ENCODE data around the gene FKBP1A.

Gene FKBP1A

GRCh38 chr20:1392693-1393506 is at the start of gene FKBP1A:
Gene FKBP1A, minus strand, starts transcription at chr20:1393054. Its CDS starts 56 bp downstream, at chr20:1392998.
- DNase-seq = peak; percentile 65

GRCh38 chr20:1442304-1442703 is 49.5 kb upstream of the FKBP1A start:
- no peak for DNase-seq

GRCh38 chr20:1441133-1441532 is 48.3 kb upstream of the FKBP1A start:
- no peak for DNase-seq

GRCh38 chr20:1440024-1440423 is 47.2 kb upstream of the FKBP1A start:
- no peak for DNase-seq

- no peak for DNase-seq
Observed at GRCh38 chr20:1438361-1438760, 45.5 kb upstream of the FKBP1A start.

GRCh38 chr20:1437235-1437904 is 44.5 kb upstream of the FKBP1A start:
- DNase-seq = peak; percentile 7

- no peak for DNase-seq
Observed at GRCh38 chr20:1436263-1436662, 43.4 kb upstream of the FKBP1A start.

- no peak for DNase-seq
Observed at GRCh38 chr20:1435337-1435699, 42.5 kb upstream of the FKBP1A start.

- no peak for DNase-seq
Observed at GRCh38 chr20:1434571-1435336, 41.9 kb upstream of the FKBP1A start.

GRCh38 chr20:1431158-1431557 is 38.3 kb upstream of the FKBP1A start:
- no peak for DNase-seq

GRCh38 chr20:1430004-1430451 is 37.2 kb upstream of the FKBP1A start:
- no peak for DNase-seq

GRCh38 chr20:1429143-1429728 is 36.4 kb upstream of the FKBP1A start:
- DNase-seq = no peak

GRCh38 chr20:1427457-1428054 is 34.7 kb upstream of the FKBP1A start:
- peak; percentile 91 for DNase-seq

- DNase-seq = no peak
Observed at GRCh38 chr20:1426231-1426849, 33.5 kb upstream of the FKBP1A start.

- no peak for DNase-seq
Observed at GRCh38 chr20:1424336-1424735, 31.5 kb upstream of the FKBP1A start.

GRCh38 chr20:1423625-1424106 is 30.8 kb upstream of the FKBP1A start:
- no peak for DNase-seq

- DNase-seq = no peak
Observed at GRCh38 chr20:1423206-1423605, 30.4 kb upstream of the FKBP1A start.

- no peak for DNase-seq
Observed at GRCh38 chr20:1422753-1423152, 29.9 kb upstream of the FKBP1A start.

- DNase-seq = no peak
Observed at GRCh38 chr20:1420066-1420465, 27.2 kb upstream of the FKBP1A start.

GRCh38 chr20:1418350-1418749 is 25.5 kb upstream of the FKBP1A start:
- no peak for DNase-seq

- no peak for DNase-seq
Observed at GRCh38 chr20:1417790-1418189, 24.9 kb upstream of the FKBP1A start.

GRCh38 chr20:1417273-1417672 is 24.4 kb upstream of the FKBP1A start:
- no peak for DNase-seq

Measured in DMS79 (cell line).